K562 (cell line): ENCODE results near the gene ZNF277.
"Not testable (repeated sequence)": the region's sequence is repeated elsewhere in the genome, so short reads cannot be mapped to it uniquely, and the experiment has no call there.

Experiments used
- ELF2 ChIP-seq: fragments of 250-450 bp; sonication (Bioruptor Pico); IDR thresholded peaks from 2 replicates; pipeline ENCODE4 v1.5.0; 2021; ENCODE audit warnings: mild to moderate bottlenecking
- ILK ChIP-seq: fragments of 450-650 bp; IDR thresholded peaks from 2 replicates; pipeline ENCODE4 v1.6.1; 2016; ENCODE audit warnings: missing genetic modification characterization, low read depth, mild to moderate bottlenecking, missing compliant biosample characterization, moderate library complexity, borderline replicate concordance
- PATZ1 ChIP-seq: fragments of 250-450 bp; sonication (Bioruptor Pico); IDR thresholded peaks from 2 replicates; pipeline ENCODE4 v1.5.0; 2020; ENCODE audit warnings: mild to moderate bottlenecking, borderline replicate concordance
- POLR2AphosphoS5 ChIP-seq: IDR thresholded peaks from 2 replicates; pipeline ENCODE4 v1.6.1; 2011; ENCODE audit warnings: mild to moderate bottlenecking, low read depth, low read length, moderate library complexity; ENCODE audit not compliant: control insufficient read depth, insufficient read depth
- TF ChIP-seq, protein P1 (sequence below), 3 experiments: IDR thresholded peaks in 2 of 3; conservative IDR thresholded peaks in 1 of 3; 2 replicates each; pipeline ENCODE4 v1.5.1; 2011 to 2012; ENCODE audit warnings: low read length in 3 of 3, mild to moderate bottlenecking in 3 of 3, control low read depth in 2 of 3, improper control_type of control experiment in 1 of 3, inconsistent platforms in 1 of 3, low read depth in 1 of 3, mixed read lengths in 1 of 3, moderate library complexity in 1 of 3; ENCODE audit not compliant: insufficient read depth in 2 of 3

DNA sequence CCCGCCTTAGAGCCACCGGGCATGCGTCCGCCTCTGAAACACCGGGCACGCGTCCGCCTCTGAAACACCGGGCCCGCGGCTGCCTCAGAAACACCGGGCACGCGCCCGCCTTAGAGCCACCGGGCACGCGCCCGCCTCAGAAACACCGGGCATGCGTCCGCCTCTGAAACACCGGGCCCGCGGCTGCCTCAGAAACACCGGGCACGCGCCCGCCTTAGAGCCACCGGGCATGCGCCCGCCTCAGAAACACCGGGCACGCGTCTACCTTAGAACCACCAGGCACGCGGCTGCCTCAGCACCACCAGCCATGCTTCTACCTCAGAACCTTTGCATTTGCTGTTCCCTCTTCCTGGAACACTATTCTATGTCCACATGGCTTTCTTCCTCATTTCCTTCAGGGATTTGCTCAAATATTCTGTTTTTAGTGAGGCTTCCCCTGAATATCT is 185.4 kb downstream of the ZNF277 start:
- TF ChIP-seq PATZ1 (CRISPR knock-in tag); POLR2AphosphoS5; ELF2 (CRISPR knock-in tag); ILK: not testable (repeated sequence)
- TF ChIP-seq, protein P1, sequence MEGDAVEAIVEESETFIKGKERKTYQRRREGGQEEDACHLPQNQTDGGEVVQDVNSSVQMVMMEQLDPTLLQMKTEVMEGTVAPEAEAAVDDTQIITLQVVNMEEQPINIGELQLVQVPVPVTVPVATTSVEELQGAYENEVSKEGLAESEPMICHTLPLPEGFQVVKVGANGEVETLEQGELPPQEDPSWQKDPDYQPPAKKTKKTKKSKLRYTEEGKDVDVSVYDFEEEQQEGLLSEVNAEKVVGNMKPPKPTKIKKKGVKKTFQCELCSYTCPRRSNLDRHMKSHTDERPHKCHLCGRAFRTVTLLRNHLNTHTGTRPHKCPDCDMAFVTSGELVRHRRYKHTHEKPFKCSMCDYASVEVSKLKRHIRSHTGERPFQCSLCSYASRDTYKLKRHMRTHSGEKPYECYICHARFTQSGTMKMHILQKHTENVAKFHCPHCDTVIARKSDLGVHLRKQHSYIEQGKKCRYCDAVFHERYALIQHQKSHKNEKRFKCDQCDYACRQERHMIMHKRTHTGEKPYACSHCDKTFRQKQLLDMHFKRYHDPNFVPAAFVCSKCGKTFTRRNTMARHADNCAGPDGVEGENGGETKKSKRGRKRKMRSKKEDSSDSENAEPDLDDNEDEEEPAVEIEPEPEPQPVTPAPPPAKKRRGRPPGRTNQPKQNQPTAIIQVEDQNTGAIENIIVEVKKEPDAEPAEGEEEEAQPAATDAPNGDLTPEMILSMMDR (IDR thresholded peaks at IDR 0.05 in 2 of 3, conservative IDR thresholded peaks at IDR 0.05 in 1 of 3; ENCODE audit: insufficient read depth in 2 of 3, low read depth in 1 of 3, low read length in 3 of 3): not testable (repeated sequence)
